Lower leg skin (tissue), 4 donors: ENCODE measurements around the gene ATOX1. TPM values are rescaled to one million over a fixed set of nuclear protein-coding genes. Genes with fewer than 3 reads are reported as not detected.

Experiments
- DNase-seq, 2 donors: peaks; one replicate each; pipeline ENCODE4 v3.0.0-alpha.2; 2019; ENCODE audit warnings: low spot score in 2 of 2
- H3K4me3 ChIP-seq: fragments of 200-600 bp; sonication (generic); 2 replicates; pipeline ENCODE4 v1.5.1; 2017; ENCODE audit warnings: mild to moderate bottlenecking, low read depth; ENCODE audit not compliant: poor library complexity, severe bottlenecking
- POLR2A ChIP-seq, 2 donors: fragments of 450-650 bp; IDR thresholded peaks; one replicate each; pipeline ENCODE4 v1.6.1; 2016 to 2017; ENCODE audit warnings: antibody characterized with exemption in 2 of 2, mild to moderate bottlenecking in 1 of 2, moderate library complexity in 1 of 2
- WGBS, 2 donors: methylation state at CpG; one replicate each; pipeline ENCODE4 v1.1.5; 2018; 5-methylcytosine and 5-hydroxymethylcytosine counted together
- intact Hi-C: fragments of 100-400 bp; cut with DNase I; formaldehyde crosslinking; loops from one replicate; pipeline ENCODE4 v1.15.0; 2023; ENCODE audit warnings: low total_unique reads
- total RNA-seq, 4 donors: library from RNA; depleted of rRNA; stranded (reverse); fragments of >200 nt; gene quantifications; one replicate each; pipeline ENCODE4 v1.1.0, GENCODE V29; 2016
- TF ChIP-seq, protein P1 (sequence below), 3 donors: fragments of 450-650 bp; IDR thresholded peaks; one replicate each; pipeline ENCODE4 v1.5.1; 2016; ENCODE audit warnings: antibody characterized with exemption in 3 of 3, mild to moderate bottlenecking in 3 of 3, moderate library complexity in 2 of 3

The ATOX1 gene
- total RNA-seq, 4 donors from 2014 or later, result 65.5 to 137 (median 92.8) TPM

DNA sequence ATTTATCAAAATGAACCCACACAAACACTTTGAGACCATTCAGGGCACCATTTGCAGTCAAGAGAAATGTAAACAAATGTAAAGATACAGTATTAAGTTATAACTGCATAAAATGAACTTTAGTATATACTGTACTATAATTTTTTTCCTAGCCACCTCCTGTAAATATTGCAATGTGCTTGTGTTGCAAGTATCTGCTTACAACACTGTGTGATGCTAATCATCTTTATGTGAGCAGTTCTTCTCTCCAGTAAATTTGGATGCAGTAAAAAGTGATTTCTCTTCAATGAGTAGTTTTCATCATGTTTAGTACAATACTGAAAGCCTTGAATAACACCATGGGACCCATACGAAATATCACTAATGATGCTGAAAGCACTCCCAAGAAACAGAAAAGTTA lies 22.8 kb upstream of the ATOX1 start:
- no peak for TF ChIP-seq POLR2A (IDR thresholded peaks at IDR 0.05)
- TF ChIP-seq, protein P1, sequence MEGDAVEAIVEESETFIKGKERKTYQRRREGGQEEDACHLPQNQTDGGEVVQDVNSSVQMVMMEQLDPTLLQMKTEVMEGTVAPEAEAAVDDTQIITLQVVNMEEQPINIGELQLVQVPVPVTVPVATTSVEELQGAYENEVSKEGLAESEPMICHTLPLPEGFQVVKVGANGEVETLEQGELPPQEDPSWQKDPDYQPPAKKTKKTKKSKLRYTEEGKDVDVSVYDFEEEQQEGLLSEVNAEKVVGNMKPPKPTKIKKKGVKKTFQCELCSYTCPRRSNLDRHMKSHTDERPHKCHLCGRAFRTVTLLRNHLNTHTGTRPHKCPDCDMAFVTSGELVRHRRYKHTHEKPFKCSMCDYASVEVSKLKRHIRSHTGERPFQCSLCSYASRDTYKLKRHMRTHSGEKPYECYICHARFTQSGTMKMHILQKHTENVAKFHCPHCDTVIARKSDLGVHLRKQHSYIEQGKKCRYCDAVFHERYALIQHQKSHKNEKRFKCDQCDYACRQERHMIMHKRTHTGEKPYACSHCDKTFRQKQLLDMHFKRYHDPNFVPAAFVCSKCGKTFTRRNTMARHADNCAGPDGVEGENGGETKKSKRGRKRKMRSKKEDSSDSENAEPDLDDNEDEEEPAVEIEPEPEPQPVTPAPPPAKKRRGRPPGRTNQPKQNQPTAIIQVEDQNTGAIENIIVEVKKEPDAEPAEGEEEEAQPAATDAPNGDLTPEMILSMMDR (IDR thresholded peaks at IDR 0.05), result no peak
- no peak overlapping the region for H3K4me3 ChIP-seq
- 33 to 52% methylated on average over 1 of the region's 1 CpG for WGBS, 2 donors
- DNase-seq, result no peak
- intact Hi-C loops, result no loop called here

DNA sequence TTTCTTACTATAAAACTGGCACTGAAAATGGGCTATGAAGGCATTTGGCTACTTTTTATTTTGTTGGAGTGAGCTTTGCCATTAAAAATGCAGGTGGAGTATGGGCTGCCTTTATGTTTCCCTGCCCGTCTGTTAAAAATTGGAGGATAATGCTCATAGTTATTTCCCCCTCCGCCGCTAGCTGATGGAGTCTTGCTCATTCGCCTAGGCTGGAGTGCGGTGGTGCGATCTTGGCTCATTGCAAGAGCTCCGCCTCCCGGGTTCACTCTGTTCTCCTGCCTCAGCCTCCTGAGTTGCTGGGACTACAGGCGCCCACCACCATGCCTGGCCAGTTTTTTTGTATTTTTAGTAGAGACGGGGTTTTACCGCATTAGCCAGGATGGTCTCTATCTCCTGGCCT lies 21.9 kb upstream of the ATOX1 start:
- TF ChIP-seq, protein P1 (IDR thresholded peaks at IDR 0.05), result no peak
- no peak for TF ChIP-seq POLR2A (IDR thresholded peaks at IDR 0.05)
- intact Hi-C loops, result no loop called here
- DNase-seq, result no peak
- 93 to 94% methylated on average over 11 of the region's 11 CpGs for WGBS, 2 donors
- H3K4me3 ChIP-seq, result no peak overlapping the region

DNA sequence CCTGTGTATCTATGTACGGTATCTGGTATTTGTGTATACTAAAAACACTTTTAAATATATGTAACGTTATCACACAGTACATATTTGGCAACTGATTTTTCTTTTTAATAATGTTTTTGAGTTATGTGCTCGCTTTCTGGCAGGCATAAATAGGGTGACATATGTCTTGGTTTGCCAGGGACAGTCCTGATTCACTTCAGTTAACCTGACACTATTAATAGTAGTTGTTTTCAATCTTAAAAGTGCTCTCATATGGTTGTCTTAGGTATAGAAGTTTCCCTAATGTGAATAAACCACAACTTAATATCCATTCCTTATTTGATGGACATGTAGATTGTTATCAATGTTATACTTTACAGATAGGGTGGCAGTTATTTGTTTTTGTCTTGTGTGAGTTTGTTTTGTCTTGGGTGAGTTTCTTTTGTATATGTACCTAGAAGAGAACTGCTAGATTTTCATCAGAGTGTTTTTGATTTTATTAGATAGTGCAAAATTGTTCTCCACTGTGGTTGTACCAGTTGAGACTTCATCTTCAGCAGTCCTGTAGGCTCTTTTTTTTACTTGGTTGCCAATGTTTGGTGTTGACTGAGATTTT lies 21.2 kb upstream of the ATOX1 start:
- DNase-seq, result no peak
- no peak for TF ChIP-seq POLR2A (IDR thresholded peaks at IDR 0.05)
- intact Hi-C loops, result no loop called here
- no peak overlapping the region for H3K4me3 ChIP-seq
- 69 to 70% methylated on average over 3 of the region's 3 CpGs for WGBS, 2 donors

DNA sequence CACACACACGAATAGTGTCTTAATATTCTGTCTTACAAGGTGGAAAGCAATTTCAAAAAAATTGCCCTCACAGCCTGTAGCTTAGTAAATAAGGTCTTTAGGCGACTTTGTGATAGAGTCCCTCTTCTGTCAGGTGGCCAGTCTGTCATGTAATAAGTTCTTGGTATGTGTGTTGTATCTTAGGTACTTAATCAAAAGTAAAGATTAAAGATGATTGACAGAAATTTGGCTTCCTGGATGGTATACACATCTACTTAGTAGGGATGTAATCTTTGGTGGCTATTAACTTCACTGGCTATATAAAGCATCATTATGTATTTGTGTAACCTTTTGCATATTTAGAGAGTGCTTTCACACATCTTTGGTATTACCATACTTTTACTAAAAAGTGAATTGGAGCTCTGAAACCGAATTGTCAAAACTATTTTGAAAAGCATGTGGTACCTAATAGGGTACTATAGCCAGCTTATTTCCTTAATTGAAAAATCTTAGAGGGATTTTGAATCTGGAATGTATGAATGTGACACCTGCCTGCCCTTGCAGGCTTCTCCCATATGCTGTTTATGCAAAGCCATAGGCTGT lies 16.7 kb upstream of the ATOX1 start:
- WGBS, 2 donors, result 34 to 38% methylated on average over 3 of the region's 3 CpGs
- TF ChIP-seq, protein P1 (IDR thresholded peaks at IDR 0.05), result no peak
- TF ChIP-seq POLR2A (IDR thresholded peaks at IDR 0.05), result no peak
- no peak overlapping the region for H3K4me3 ChIP-seq
- intact Hi-C loops, result no loop called here
- DNase-seq, result no peak

DNA sequence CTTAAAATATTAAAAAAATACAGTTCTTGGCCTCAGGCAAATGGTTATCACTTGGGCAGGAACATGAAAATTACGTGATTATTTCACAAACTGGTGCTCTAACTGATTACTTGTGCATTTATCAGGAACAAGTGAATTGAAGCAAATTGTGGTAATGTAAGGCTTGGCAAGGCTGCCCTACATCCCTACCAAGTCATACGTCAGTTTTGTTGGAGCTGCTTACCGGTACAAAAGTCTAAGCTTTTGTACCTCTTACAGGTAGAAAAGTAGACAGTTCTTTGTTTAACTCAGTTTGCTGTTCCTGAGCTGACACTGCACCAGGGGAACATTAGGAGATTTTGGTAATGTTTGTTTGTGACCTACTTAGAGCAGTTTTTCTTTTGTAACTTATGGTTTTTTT lies 15.5 kb upstream of the ATOX1 start:
- 4 to 5% methylated on average over 3 of the region's 3 CpGs for WGBS, 2 donors

DNA sequence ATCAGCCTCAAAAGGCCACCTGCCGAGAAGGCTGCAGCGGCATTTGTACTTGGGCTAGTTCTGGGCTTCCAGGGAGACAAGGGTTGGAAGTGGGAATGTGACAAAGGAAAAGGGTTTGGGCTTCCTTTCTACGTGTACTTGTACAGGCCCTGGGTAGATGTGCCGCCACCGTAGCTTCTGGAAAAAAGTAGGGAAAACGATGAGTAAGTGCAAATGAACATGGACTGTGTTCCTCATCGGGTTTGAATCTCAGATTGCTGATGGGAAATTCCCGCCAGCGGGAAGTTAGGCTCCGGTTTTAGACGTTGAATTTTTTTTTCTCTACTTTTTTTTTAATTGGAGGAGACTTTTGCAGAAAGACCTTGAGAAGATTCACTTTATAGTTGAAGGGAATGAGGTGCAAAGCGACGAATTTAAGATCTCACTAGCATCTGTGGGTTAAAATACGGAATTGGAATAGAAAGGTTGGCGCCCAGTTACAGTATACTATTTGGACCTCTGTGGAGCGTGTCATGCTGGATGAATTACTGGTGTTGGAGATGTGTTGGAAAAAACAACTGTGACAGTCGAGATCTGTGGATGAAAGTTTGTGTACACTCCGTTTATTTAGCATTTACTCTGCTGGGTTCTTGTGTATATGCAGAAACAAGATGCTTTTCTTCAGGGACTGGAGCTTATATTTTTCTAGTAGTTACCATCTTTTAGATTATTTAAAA lies 14.6 kb upstream of the ATOX1 start:
- TF ChIP-seq, protein P1 (IDR thresholded peaks at IDR 0.05), result no peak
- TF ChIP-seq POLR2A (IDR thresholded peaks at IDR 0.05), result no peak
- intact Hi-C loops, result no loop called here
- peak overlapping the region; percentile 92 for H3K4me3 ChIP-seq
- WGBS, 2 donors, result 1 to 2% methylated on average over 18 of the region's 18 CpGs
- no peak for DNase-seq

More for the DNA sequence above, 15.5 kb upstream of the ATOX1 start:
- intact Hi-C loops, result no loop called here
- no peak for DNase-seq
- H3K4me3 ChIP-seq, result no peak overlapping the region
- no peak for TF ChIP-seq POLR2A (IDR thresholded peaks at IDR 0.05)
- TF ChIP-seq, protein P1 (IDR thresholded peaks at IDR 0.05), result no peak
